CD4-positive, alpha-beta T cell treated with Interleukin-15 for 4 hours (primary cell): ENCODE results near the gene USP6NL.
"Not testable (repeated sequence)": the region's sequence is repeated elsewhere in the genome, so short reads cannot be mapped to it uniquely, and the experiment has no call there.

Experiments
- DNase-seq: peaks from one replicate; pipeline ENCODE4 v3.0.0-alpha.2; 2020; ENCODE audit warnings: low spot score

The USP6NL gene

DNA sequence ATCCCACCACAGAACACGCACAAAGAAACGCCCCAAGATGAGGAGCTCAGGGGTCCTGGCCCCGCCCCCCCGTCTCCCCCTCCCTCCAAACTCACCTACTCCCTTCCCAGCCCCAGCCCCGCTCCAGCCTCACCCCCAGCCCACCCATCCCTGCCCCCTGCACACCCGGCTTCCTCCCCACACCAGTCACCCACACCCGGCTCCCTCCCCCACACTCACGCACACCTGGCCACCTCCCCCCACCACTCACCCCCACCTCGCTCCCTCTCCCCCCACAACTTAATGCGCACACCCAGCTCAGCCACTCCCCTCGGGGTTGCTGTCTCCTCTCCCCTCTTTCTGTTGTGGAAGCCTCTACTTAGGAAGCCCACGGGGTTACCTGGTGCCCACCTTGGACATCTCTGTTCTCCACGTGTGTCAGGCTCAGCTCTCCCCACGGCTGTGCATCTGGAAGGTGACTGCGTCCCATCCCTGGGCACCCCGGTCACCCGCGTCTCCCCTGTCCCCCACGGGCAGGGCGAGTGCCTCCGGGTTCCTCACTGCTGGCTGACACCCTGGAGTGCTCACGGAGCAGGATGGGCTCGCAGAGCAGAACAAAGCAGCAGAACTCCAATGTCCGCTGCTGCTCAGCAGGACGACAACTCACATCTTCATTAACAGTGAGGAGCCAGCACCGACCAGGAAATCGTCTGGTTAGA lies 166.8 kb downstream of the USP6NL start:
- DNase-seq, result no peak

DNA sequence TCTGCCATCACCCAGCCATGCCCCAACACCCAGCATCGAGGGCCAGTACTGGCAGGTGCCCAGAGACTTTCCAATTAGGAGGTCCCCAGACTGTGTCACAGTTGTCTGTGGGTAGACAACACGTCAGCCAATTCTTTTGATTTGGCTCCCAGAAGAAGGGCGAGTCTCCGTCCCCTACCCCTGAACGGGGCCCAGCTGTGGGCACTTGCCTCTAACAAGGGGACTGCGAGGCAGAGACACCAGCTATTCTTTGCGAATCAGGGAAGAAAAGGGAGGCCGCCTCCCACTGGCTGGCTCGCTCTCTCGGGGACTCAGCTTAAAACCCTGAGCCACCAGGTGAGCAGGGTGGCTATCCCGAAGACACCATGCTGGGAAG lies 167.3 kb downstream of the USP6NL start:
- no peak for DNase-seq

DNA sequence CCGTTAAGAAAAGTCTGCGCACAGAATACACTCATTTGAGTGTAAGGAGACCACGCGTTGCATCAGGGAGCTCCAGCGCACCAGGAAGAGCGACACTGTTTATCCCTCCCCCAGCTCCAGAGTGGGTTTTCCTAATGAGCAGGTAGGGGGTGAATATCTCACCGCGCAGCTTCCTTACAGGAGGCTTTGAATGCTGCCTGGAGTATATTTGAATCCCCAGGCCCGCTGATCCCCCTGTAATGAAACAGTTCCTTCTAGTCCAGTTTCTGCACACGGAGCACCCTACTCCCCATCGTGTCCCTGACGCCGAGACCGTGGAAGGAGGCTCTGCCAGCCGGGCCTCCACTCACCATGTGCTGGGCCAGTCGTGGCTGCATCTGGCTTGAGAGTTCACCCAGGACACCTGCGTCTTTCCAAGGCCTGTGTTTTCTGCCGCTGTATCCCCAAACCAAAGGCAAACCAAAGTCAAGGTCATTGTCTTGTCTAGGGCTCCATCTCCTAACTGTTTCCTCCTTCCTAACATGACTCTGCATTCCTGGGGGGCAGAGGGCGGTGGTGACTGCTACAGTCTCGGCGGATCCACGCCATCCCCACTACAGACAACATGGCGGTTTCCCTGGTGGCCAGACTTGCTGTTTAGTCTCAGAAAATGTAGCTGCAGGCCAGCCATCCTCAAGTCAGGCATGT lies 167.8 kb downstream of the USP6NL start:
- DNase-seq, result no peak

DNA sequence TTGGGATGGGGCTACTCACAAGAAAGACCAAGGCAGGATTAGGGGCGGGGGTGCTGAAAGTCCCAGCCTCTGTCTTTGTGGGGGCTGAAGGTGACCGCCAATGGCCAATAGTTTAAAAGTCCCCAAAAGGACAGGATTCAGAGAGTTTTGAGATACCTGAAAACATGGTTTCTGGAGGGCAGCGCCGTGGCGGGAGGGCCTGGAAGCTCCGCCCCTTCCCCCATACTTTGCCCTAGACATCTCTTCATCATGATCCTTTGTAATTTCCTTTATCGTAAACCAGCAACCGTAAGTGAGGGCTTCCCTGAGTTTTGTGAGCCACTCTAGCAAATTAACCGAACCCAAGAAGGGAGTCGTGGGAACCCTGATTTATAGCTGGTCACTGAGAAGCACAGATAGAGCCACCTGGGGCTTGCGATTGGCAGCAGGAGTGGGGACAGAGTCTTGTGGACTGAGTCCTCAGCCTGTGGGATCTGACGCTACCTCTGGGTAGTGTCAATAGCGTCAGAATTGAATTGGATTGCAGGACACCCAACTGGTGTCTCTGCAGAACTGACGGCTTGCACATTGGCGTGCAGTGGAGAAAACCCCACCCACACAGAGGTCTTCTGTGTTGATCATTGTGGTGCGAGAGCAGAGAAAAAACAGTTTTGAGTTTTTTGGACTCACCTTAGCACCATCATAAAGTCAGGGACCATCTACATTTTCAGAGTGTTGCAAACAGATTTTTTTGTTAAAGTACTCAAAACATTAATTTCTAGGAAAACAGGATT lies 169.3 kb downstream of the USP6NL start:
- no peak for DNase-seq

DNA sequence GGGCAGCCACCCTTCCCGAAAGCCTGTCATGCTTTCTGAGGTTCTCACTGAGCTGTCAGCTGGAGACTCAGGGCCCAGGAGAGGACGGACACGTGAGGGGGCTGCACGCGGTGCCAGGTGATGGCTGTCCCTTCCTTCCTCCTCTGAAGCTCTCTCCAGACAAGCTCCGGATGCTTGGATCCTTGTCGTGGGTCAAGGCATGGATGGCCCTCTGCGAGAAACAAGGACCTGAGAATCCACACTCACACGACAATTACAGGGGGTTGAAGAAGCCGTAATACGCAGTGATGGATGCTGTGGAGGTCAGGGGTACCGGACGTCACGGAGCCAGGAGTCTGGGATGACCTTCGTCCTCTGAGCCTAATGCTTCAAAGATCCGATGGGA lies 170.3 kb downstream of the USP6NL start:
- DNase-seq, result no peak

DNA sequence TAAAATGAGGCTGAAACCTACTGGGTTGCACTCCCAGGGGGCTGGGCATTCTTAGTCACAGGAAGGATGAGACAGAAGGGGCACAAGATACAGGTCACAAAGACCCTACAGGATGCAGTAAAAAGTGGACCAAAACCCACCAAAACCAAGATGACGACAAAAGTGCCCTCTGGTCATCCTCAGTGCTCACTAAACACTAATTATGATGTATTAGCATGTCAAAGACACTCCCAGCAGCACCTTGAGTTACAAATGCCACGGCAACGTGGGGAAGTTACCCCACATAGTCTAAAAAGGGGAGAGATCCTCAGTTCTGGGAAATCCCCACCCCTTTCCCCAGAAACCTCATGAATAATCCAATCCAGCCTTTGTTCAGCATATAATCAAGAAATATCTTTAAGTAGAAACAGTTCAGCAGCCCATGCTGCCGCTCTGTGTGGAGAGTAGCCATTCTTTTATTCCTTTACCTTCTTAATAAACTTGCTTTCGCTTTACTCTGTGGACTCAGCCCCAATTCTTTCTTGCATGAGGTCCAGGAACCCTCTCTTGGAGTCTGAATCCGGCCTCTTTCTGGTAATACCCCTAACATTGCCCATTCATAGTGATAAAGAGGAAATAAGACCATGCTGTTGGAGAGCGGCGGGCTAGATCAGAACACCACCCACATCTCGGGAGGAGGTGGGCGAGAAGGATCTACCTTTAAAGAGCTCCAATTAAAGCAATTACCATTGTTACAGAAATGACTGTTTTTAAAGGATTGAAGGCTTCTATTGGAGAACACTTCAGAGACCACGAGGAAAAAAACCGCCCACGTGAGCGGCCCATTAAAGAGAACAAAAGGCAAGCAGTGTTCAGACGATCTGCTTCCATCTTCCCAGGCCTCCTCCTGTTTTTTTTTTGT lies 170.9 kb downstream of the USP6NL start:
- peak; percentile 28 for DNase-seq

DNA sequence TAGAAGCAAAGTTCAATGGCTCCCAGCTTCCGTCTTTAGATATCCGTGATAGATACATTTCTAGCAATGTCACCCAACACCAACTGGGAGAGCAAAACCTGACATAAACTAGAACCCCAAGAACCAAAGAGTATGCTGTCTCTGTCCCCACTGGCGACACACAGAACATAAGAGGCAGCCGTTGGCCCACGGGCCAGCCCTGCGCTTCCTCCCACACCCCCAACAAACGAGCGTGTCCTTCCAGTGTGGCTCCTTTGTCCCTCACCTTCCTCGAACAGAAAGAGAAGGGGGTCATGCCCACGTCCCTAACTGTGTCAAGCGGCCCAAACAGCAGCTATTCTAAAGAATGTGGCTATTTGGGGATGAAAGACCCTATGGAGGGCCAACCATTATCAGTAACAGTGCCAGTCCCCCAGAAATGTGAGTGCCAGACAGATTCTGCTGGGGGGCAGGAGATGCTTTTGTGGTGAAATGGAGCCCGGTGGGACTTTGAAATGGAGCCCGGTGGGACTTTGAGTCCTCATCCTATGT lies 171.9 kb downstream of the USP6NL start:
- no peak for DNase-seq

DNA sequence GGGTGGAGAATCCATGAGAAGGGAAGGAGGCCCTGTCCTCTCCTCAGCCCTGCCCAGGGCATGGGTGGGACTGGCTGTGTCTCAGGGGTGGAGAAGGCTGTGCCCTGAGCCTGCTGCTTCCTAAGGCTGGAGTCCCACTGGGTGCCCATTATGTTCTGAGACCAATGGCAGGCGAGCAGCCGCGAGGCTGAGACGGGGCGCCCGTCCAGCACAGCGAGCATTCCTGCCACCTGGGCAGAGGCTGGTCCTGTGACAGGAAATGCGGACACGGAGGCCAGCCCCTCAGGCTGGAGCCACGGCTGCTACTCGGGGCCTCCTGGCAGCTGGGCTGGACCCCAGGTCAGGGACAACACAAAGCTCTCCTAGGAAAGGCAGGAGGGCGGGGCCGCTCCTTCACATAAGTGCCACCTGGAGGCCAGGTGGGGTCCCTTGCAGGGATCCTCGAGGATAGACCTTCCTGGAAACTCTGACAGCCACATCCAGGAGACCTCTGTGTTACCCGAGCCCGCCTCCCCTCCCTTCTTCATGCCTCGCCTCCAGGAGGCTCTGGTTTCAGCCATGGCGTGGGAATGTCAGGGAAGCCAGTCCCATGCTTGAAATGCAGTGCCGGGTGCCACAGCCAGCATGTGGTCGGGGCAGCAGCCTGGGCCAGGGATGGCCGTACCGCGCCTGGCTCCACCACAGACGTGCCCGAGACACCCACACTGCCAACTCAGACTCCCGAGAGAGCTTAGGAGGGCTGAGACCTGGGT lies 173.9 kb downstream of the USP6NL start:
- no peak for DNase-seq

DNA sequence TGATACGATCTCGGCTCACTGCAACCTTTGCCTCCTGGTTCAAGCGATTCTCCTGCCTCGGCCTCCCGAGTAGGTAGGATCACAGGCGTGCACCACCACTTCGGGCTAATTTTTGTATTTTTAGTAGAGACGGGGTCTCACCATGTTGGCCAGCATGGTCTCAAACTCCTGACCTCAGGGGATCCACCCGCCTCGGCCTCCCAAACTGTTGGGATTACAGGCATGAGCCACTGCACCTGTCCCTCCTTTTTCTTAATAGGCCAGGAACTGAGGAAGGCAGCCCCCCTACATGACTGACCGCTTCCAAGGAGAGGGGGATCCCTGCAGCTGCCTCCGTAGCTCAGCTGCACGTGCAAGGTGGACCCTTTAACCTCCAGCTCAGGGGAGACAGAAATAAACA lies 175.0 kb downstream of the USP6NL start:
- not testable (repeated sequence) for DNase-seq

DNA sequence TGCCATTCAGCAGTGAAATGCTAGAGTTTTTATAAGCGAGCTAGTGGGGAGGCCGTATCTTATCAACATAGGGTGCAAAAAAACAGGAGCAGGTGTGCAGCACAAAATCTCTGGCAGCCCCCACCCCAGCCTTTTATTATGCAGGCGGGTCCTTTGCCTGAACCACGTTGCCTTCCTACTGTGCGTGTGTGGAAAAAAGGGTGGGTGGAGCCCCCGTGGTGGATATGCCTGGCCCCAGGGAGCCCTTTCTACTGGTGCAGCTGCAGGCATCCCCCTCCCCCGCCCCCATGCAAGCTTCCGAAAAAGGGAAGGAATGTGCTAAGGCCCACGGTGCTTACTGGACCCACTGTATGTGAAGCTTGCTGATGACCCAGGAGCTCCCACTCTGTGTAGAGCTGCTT lies 175.9 kb downstream of the USP6NL start:
- no peak for DNase-seq

DNA sequence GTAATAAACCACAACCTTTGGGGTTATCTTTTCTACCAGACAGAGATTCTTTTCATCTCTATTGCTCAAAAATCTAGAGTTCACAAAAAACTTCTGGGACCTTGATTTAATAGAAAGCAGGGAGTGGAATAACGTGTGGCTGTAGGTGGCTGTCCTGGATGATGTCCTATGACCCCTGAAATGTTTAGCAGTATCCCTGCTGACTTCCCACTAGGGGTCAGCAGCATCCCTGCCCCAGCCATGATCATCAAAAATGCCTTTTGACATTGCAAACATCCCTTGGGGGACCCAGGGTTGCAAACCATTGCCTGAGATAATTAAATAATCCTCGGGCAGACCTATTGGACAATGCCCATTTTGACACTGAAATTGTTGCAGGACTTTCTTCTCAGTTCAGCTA lies 177.1 kb downstream of the USP6NL start:
- DNase-seq, result no peak

DNA sequence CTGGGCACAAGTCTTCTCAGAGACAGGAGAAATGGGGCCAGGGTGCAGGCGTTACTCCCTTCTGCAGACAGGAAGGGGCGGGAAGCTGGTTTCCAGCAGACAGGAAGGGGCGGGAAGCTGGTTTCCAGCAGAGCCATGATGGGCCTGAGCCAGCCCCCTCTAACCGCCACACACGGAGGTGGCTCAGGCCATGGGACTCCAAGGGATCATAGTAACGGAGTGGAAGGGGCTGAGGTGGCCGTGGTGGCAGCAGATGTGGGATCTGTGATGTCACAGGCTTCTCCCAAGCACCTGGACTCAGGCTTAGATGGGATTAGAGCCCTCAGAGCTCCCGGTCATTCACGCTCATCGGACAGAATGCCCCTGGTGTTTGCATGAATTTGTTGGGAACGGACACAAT lies 177.8 kb downstream of the USP6NL start:
- DNase-seq, result no peak

DNA sequence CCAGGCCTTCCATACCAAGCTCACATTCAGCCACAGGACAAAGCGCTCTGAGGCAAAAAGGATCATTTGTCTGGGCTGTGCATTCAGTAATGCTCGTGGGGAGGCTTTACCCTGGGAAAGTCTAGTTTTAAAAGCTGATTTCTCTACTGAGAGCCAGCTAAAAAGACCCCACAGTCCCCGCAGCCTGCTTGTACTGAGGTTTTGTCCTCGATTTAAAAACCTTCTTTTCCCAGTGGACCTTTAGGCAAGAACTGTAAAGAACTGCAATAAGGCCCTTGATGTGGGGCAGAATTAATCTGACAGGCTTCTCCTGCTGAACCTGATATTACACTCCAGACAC lies 180.3 kb downstream of the USP6NL start:
- no peak for DNase-seq

DNA sequence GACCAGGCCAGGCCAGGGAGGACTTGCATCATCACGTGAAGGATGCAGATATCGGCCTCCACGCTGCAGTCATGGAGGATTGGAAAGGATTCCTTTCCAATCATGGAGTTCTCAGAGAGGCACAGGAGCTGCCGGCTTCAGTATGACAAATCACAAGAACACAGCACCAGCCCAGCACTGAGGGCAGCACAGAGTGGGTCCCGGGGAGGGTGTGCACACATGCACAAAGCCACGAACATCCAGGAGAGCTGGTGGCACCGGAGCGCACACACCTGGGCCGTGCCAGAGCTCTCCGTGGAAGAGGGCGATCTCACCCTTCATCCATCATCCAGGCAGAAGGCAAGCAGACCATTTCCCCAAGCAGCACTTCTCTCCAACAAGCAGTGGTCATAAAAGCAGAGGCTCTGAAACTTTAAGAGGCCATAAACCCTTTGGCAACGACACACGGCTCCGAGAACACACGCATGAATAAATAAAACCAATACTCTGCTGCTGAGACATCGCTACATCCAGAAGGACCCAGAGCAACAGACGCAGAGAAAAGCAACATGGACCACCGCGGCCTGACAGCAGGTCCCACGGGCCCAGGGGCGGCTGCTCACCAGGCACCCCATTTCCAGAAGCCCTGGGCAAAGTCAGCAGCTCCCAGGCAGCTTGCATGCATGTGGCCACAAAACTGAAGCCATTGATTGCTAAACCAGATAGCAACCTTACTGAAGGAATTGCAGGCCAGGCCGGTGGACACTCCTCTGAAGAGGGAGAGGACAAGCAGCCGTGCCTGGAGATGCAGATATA lies 180.8 kb downstream of the USP6NL start:
- no peak for DNase-seq

DNA sequence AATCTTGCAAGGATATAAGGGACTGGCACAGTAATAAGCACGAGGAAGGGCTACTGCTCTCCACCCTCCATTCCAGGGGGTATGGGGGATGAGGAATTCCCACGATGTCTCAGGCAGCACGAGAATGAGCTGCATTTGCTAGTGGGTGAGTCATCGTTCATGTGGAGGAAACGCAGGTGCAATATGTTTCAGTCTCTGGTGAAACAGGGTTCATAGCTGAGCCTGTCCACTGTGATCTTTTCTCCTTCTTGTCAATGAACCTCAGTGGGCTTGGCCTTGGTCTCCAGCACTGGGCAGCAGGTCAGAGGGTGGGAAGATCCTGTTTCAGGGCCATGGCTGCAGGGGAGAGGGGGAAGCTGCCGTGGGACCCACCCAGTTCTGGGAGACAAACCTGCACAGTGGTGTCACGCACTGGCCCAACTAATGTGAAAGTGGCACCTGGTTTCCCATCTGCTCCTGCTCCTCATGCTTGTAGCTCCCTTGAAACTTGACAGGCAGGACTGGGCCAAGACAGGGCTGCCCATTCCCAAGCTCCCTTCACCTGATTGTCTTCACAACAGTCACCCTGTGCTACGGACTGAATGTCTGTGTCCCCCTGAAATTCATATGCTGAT lies 181.9 kb downstream of the USP6NL start:
- DNase-seq, result no peak

DNA sequence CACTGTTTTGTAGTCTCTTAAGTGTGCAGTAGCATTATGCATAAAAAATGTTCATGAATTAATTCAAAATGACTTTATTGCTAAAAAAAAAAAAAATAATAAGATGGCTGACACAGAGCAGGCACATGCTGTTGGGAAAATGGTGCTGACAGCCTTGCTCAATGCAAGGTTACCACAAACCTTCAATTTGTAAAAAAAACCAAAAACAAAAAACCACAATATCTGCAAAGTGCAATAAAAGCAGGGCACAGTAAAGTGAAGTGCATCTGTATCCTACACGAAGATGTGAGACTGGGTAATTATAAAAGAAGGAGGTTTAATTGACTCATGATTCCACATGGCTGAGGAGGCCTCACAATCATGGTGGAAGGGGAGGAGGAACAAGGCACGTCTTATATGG lies 185.8 kb downstream of the USP6NL start:
- no peak for DNase-seq

DNA sequence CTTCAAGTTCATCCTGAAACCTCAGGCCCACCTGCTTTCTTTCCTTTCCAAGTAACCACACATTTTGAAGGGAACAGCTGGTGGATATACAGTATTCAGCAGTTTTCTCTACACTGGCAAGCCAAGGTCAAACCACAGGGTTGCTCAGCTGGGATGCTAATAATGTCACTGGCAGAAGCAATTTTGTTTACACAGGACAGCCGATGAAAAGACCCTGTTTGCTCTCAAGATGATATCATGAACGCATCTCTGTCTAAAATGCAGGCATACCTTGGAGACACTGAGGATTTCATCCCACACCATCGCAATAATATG lies 186.2 kb downstream of the USP6NL start:
- no peak for DNase-seq

DNA sequence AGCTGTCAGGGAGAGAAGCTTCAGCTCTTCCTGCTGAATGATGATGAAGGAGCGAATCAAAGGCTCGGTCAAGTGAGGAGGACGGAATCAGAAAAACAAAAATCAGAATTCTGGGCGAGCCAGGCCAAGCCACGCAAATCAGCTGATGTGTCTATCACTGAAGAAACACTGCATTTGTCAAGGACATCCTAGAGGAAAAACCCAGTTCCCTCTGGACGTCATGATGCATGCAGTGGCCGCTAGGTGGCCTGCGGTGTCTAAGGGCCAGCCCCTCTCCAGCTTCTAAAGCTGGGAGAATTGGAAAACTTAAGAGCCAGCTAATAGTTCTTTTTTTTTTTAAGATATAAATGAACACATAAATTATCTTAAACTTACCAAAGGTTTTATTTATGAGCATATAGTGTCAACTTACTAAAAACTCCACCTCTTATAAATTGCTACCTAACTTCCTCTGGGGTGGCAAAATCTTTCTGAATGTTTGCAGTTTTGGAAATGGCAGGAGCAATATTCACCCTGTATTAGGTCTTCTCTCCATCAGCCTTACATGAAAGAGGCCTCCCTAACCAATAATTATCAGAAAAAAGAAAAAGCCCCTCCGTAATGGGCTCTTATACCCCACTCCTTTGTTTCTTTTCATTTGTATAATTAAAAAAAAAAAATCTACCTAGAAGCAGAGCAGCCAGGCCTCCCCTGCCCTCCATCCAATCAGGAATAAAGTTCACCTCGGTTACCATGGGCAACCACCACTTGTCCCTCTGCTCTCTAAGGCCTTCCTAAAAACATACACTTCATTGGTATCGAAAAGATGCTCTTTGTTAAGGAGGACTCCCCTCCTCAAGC lies 186.8 kb downstream of the USP6NL start:
- DNase-seq, result no peak

DNA sequence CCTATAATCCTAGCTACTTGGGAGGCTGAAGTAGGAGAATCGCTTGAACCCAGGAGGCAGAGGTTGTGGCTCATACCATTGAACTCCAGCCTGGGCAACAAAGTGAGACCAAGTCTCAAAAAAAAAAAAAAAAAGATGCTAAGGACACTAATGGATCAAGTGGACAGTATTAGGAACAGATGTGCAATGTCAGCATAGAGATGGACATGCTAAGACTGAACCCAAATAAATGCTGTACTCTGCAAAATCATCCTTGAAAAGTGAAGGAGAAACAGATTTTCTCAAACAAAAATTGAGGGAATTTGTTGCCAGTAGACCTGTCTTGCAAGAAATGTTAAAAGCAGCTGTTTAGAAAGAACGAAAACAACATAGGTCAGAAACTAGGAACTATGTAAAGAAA lies 194.5 kb downstream of the USP6NL start:
- no peak for DNase-seq
